Measurements from ENCODE around the gene ACO2. TPM values are rescaled to one million over a fixed set of nuclear protein-coding genes. Genes with fewer than 3 reads are reported as not detected.

Gene ACO2
- total and polyA plus RNA-seq, 2 of the 13 experiments (the other 11 are each of a cell fraction or from before 2014, with no cell fraction given) = 19.2 to 45.6 TPM

DNA sequence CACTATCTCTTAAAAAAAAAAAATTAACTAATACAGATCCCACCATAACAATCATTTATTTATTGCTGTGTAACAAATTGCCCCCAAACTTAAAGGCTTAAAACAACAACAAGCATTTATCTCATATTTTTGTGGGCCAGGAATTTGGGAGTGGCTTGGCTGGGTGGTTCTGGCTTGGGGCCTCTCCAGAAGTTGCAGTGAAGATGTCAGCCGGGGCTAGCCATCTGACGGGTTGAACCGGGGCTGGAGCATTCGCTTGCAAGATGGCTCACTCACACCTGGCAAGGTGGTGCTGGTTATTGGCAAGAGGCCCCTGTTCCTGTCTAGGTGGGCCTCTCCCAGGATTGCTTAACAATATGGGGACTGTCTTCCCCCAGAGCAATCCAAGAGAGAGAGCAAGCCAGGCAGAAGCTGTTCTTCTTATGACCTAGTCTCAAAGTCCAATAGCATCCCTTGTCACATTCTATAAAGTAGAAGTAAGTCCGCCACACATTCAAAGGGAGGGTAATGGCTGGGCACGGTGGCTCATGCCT lies 29.5 kb downstream of the ACO2 start:
- H3K9me3 ChIP-seq (ENCODE audit: low read length) = no peaks in the 10 kb centered on the region
- ATAC-seq = no peak
- no peak overlapping the region for H3K4me2 ChIP-seq (ENCODE audit: low read depth, low read length)
- in situ Hi-C loops (cut with HindIII; ENCODE audit: extremely low pct_ligation_motif_present, low pct_unique_long_range_greater_than_20kb) = no loop called here
- DNase-seq (ENCODE audit: low spot score) = no peak
- ChIA-PET POLR2A (interaction anchor here (1.2 kb wide), 1 partner anchor 30 kb away, joined by 3 read pairs; the partner anchor contains the start of genes ACO2 and PHF5A), CTCF (ENCODE audit: low intra/inter-chr PET ratio, low total read pairs) (no interaction called here)
- no peaks in the 10 kb centered on the region for H3K27me3 ChIP-seq (ENCODE audit: control insufficient read depth in 1 of 2, insufficient read depth in 2 of 2, low read length in 2 of 2)
- H3K4me3 ChIP-seq (replicated peaks in 1 of 3; ENCODE audit: insufficient read depth in 1 of 3, low read depth in 2 of 3, low read length in 3 of 3) = no peak overlapping the region
- H3K36me3 ChIP-seq (replicated peaks in 1 of 2; ENCODE audit: control insufficient read depth in 1 of 2, insufficient read depth in 2 of 2, low read length in 2 of 2) = peaks cover 13 to 31% of the 10 kb centered on the region in 2 experiments
- no peak for FAIRE-seq
- no peak for TF ChIP-seq ZNF326 (CRISPR knock-in tag; IDR thresholded peaks at IDR 0.05; ENCODE audit: borderline replicate concordance)
- no peak for TF ChIP-seq ZNF567 (CRISPR knock-in tag; IDR thresholded peaks at IDR 0.05; ENCODE audit: borderline replicate concordance)
- no peak for TF ChIP-seq GATAD1 (CRISPR knock-in tag; IDR thresholded peaks at IDR 0.05)
- TF ChIP-seq ZNF30 (CRISPR knock-in tag; IDR thresholded peaks at IDR 0.05) = no peak
- TF ChIP-seq ZNF143 (CRISPR knock-in tag; IDR thresholded peaks at IDR 0.05) = no peak
- no peak for TF ChIP-seq IRF2 (CRISPR knock-in tag; IDR thresholded peaks at IDR 0.05)
- no peak for TF ChIP-seq NR2F2 (IDR thresholded peaks at IDR 0.05; ENCODE audit: borderline replicate concordance, low read depth)
- TF ChIP-seq, protein P1, sequence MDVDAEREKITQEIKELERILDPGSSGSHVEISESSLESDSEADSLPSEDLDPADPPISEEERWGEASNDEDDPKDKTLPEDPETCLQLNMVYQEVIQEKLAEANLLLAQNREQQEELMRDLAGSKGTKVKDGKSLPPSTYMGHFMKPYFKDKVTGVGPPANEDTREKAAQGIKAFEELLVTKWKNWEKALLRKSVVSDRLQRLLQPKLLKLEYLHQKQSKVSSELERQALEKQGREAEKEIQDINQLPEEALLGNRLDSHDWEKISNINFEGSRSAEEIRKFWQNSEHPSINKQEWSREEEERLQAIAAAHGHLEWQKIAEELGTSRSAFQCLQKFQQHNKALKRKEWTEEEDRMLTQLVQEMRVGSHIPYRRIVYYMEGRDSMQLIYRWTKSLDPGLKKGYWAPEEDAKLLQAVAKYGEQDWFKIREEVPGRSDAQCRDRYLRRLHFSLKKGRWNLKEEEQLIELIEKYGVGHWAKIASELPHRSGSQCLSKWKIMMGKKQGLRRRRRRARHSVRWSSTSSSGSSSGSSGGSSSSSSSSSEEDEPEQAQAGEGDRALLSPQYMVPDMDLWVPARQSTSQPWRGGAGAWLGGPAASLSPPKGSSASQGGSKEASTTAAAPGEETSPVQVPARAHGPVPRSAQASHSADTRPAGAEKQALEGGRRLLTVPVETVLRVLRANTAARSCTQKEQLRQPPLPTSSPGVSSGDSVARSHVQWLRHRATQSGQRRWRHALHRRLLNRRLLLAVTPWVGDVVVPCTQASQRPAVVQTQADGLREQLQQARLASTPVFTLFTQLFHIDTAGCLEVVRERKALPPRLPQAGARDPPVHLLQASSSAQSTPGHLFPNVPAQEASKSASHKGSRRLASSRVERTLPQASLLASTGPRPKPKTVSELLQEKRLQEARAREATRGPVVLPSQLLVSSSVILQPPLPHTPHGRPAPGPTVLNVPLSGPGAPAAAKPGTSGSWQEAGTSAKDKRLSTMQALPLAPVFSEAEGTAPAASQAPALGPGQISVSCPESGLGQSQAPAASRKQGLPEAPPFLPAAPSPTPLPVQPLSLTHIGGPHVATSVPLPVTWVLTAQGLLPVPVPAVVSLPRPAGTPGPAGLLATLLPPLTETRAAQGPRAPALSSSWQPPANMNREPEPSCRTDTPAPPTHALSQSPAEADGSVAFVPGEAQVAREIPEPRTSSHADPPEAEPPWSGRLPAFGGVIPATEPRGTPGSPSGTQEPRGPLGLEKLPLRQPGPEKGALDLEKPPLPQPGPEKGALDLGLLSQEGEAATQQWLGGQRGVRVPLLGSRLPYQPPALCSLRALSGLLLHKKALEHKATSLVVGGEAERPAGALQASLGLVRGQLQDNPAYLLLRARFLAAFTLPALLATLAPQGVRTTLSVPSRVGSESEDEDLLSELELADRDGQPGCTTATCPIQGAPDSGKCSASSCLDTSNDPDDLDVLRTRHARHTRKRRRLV (CRISPR knock-in tag; IDR thresholded peaks at IDR 0.05) = no peak
- no peak for TF ChIP-seq PHF20 (CRISPR knock-in tag; IDR thresholded peaks at IDR 0.05)
- no peak for TF ChIP-seq HDAC6 (IDR thresholded peaks at IDR 0.05; ENCODE audit: low read depth, low read length)
- TF ChIP-seq ARHGAP35 (CRISPR knock-in tag; IDR thresholded peaks at IDR 0.05; ENCODE audit: borderline replicate concordance) = no peak
- TF ChIP-seq ZNF501 (CRISPR knock-in tag; IDR thresholded peaks at IDR 0.05) = no peak
- TF ChIP-seq, protein P2, sequence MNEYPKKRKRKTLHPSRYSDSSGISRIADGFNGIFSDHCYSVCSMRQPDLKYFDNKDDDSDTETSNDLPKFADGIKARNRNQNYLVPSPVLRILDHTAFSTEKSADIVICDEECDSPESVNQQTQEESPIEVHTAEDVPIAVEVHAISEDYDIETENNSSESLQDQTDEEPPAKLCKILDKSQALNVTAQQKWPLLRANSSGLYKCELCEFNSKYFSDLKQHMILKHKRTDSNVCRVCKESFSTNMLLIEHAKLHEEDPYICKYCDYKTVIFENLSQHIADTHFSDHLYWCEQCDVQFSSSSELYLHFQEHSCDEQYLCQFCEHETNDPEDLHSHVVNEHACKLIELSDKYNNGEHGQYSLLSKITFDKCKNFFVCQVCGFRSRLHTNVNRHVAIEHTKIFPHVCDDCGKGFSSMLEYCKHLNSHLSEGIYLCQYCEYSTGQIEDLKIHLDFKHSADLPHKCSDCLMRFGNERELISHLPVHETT (CRISPR knock-in tag; conservative IDR thresholded peaks at IDR 0.05) = no peak
- TF ChIP-seq NFE2L2 (IDR thresholded peaks at IDR 0.05; ENCODE audit: low read length) = no peak
- no peak for TF ChIP-seq TGIF2 (CRISPR knock-in tag; IDR thresholded peaks at IDR 0.05)
- TF ChIP-seq, protein P3, sequence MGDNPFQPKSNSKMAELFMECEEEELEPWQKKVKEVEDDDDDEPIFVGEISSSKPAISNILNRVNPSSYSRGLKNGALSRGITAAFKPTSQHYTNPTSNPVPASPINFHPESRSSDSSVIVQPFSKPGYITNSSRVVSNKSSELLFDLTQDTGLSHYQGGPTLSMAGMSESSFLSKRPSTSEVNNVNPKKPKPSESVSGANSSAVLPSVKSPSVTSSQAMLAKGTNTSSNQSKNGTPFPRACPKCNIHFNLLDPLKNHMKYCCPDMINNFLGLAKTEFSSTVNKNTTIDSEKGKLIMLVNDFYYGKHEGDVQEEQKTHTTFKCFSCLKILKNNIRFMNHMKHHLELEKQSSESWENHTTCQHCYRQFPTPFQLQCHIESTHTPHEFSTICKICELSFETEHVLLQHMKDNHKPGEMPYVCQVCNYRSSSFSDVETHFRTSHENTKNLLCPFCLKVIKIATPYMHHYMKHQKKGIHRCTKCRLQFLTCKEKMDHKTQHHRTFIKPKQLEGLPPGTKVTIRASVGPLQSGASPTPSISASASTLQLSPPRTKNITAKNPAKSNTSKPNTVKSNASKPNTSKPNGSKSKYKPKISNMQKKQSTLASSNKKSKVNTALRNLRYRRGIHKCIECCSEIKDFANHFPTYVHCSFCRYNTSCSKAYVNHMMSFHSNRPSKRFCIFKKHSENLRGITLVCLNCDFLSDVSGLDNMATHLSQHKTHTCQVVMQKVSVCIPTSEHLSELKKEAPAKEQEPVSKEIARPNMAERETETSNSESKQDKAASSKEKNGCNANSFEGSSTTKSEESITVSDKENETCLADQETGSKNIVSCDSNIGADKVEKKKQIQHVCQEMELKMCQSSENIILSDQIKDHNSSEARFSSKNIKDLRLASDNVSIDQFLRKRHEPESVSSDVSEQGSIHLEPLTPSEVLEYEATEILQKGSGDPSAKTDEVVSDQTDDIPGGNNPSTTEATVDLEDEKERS (CRISPR knock-in tag; IDR thresholded peaks at IDR 0.05) = no peak
- TF ChIP-seq KLF13 (CRISPR knock-in tag; IDR thresholded peaks at IDR 0.05) = no peak
- TF ChIP-seq RELA (CRISPR knock-in tag; IDR thresholded peaks at IDR 0.05) = no peak
- intact Hi-C loops (cut with micrococcal nuclease; ENCODE audit: unreplicated experiment) = no loop called here
- no peak overlapping the region for H2AFZ ChIP-seq (ENCODE audit: low read length)
- no peak overlapping the region for H3K27ac ChIP-seq (ENCODE audit: extremely low read length, insufficient read depth, low read length)
- peaks cover 18% of the 10 kb centered on the region for H3K79me2 ChIP-seq (ENCODE audit: insufficient read depth, low read length)
- H3K4me1 ChIP-seq (ENCODE audit: insufficient read depth, low read length) = no peaks in the 10 kb centered on the region
- BruUV-seq (replicated peaks) = no TSS peak
- H3K9ac ChIP-seq (ENCODE audit: insufficient read depth, low read depth, low read length) = no peak overlapping the region
- WGBS (ENCODE audit: low lambda C conversion rate) = 94% methylated on average over 6 of the region's 6 CpGs
- no peaks in the 10 kb centered on the region for H4K20me1 ChIP-seq (ENCODE audit: insufficient read depth, low read length)

Data from HepG2 (cell line).